ENCODE results near the gene TPPP3.
"Not testable (repeated sequence)": the region's sequence is repeated elsewhere in the genome, so short reads cannot be mapped to it uniquely, and the experiment has no call there.

TPPP3 gene

DNA sequence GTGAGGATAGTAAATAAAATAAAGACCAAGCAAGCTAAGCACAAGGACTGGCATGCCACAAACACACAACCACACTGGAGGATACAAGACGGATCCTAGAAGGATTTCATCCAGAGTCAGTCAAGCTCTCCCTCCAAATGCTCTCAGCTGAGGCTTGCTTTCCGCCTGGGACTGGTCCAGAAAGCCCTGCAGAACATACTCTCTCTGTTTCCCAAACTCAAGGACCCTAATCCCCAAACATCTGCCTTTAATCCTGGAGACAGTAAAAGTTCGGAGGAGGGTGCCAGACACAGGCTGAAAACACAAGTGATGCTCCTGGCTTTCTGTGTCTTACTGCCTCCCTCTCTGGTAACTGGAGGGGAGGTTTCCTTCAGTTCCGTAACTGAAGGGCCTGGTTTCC is 32.3 kb upstream of the TPPP3 start:
- DNase-seq, result no peak

DNA sequence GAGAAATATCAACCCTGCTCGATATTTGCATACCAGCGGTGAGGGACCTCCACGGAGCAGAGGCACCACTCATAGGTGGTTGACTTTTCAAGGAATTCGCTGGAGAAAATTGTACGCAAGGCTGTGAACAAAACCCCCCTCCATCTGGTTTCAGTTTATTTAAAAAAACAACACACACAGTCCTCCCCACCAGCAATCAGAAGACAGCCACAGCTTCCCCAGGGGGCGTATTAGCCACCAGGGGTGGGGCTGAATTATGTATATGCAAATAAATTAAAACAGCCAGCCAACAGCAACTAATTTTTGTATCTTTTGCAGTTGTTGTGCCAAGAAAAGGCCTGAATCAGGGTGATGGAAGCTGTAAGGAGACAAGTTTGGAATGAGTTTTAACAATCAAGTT is 31.8 kb upstream of the TPPP3 start:
- no peak for DNase-seq

DNA sequence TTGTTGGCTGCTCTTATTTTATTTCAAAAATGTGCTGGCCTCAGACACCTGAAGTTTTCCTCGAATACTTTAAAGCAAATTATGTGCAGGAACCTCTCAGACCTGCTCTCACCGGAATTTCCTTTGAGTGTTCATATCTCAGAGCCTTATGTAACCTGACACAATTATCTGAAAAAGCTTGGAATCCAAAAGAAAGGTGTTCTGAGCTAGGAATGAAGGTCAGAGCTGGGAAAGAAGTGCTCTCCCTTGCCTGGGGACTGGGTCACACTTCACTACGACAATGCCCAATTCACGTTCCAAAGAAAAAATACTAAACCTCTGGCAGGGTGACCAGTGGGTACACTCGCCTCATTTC is 30.9 kb upstream of the TPPP3 start:
- no peak for DNase-seq

DNA sequence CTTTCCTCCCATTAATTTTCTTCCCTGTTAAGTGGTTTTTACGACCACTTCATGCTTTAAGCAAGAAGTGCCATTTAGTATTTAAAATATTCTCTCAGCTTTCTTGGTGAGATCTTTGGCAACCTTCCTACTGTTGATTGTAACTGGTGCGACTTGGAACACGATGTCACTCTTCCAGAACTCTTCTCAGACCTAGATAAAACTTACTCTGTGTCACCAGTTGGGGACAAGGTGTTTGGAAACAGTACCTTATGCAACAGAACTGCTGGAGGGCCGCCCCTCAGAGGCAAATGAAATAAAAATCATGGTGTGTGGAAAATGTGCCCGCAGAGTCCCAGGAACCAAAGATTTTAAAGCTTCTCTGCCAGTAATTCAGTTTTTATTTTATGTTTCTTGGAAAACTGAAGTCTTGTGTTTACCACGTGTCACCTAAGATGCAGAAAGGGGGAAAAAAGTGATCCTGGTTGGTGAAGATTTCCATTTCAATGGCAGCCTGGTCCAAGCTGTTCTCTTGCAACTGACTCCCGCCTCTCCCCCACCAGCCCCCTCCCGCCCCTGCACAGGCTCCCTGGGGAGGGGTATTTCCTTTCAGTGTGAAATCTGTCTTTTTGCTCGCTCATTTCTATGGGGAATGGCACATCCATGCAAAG is 30.4 kb upstream of the TPPP3 start:
- no peak for DNase-seq

DNA sequence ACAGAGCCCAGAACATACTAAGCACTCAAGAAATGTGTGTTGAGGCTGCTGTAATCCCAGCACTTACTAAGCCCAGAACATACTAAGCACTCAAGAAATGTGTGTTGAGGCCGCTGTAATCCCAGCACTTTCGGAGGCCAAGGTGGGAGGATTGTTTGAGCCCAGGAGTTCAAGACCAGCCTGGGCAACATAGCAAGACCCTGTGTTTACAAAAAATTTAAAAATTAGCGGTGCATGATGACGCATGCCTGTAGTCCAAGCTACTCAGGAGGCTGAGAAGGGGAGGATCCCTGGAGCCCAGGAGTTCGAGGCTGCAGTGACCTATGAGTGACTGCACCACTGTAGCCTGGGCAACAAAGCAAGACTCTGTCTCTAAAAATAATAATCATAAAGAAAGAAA is 29.7 kb upstream of the TPPP3 start:
- no peak for DNase-seq

DNA sequence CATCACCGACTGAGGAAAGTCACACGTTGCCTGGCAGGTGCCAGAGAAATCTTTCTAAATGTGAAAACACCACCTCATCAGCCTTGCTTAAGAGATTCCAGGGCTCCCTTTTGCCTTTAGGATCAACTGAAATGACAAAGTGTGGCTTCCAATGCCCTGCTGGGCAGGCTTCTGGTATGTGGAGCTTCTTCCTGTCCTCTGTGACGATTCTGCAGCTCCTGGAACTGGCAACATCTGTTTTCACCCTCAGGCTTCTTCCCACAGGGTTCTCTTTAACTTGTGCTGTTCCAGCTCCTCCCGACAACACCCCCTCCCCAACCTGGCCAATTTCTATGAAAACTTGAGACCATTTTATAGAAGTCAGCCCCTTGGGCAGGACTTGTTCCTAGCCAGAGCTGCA is 27.7 kb upstream of the TPPP3 start:
- DNase-seq, result no peak

DNA sequence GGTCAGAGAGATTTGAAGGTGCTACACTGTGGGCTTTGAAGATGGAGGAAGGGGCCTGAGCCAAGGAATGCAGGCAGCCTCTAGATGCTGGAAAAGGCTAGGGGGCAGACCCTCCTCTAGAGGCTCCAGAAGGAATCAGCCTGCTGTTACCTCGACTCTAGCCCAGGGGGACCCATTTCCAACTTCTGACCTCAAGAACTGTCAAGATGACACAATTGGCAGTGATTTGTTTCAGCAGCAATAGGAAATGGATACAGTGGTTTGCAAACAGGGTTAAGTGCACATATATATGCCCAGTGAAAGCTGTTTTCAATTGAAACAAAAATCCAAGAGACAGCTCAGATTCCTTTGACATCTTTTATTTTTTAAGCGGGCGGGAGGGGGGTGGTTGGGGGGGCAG is 26.6 kb upstream of the TPPP3 start:
- DNase-seq, result no peak

DNA sequence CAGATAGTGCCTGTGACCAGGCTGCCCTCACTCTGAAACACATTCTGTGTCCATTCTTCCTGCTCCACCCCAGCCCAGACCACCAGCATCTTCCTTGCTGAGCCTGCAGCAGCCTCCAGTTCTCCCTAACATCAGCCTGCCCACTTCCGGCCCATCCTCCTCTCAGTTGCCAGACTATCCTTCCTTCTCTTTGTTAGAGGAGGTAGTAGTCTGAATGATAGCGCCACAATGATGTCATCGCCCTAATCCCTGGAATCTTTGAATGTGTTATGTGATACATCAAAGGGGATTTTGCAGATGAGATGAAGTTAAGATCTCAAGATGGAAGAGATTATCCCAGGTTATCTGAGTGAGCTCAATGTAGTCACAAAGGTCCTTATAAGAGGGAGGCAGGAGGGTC is 26.2 kb upstream of the TPPP3 start:
- DNase-seq, result no peak

DNA sequence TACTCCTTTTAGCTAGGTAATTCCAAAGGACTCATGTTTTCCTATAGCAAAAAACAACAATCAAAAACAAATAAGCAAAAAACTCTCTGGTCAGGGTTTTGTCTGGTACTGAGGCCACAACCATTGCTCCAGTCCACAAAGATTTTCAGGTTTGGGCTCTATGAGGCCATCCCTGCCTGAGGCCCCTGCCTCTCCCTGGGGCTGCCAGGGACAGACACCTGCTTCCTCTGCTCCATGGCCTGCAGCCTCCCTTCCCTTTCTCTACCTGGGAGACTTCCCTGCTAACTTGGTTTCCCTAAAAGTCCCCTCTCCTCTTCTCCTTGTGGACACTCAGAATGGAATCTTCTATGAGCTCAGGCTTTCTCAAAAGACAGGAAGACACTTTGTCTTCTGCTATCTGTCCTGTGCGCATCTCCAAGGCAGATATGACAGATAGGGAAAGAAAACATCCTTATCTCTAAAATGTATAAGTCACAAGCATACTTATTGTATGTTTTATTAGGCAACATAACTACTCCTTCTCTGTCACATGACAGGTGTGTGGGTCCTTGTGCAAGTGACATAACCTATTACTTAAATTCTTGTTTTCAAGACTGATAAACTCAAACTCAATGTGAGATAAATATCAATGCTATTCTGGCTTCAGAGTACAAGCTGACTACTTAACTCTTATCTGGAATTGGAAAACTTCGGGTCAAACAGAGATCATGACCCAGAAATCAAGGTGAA is 24.2 kb upstream of the TPPP3 start:
- no peak for DNase-seq

DNA sequence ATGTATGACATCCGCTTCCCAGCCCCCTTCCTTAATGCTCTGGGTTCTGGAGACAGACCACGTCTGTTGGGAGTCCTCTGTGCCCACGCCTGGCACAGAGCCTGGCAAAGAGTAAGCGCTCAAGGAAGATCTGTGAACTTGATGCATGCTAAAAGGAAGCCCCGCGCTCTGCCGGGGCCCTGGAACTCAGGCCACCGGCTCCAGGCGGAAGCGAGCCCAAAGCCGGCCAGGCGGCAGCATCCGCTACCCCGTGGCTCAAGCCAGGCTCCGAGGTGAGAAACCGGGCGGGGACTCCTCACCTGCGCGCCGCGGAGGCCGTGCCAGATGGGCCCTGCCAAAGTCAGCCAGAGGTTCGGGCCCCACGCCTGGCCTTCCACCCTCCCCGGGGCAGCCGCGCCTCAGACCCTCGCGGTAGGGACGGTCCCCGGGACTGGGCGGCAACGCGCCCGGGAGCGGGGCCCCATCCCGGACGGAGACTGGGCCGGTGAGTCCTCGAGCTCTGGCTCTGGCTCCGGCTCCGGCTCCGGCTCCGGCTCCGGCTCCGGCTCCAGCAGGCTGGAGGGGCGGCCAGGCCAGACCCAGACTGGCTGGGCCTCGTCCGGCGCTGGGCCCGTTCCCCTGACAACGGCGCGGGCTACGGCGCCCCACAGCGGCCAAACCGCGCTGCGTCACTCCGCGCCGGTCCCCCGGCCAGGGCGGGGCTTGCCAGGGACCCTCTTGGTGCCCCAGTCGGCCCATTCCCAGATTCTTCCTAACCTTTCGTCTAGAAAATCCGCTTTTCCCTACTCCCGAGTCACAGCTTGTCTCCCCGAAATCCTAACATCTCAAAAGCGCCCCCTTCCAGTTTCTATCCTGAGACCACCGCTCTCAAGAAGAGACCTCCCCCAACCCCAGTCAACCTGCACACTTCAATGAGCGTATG is 22.8 kb upstream of the TPPP3 start, which contains the start of gene ZDHHC1:
ZDHHC1 (minus strand) TSS at position 606 of the 922 bp plus-strand sequence. CDS start 8,702 bp downstream, outside the sequence.
- peak; percentile 81 for DNase-seq

DNA sequence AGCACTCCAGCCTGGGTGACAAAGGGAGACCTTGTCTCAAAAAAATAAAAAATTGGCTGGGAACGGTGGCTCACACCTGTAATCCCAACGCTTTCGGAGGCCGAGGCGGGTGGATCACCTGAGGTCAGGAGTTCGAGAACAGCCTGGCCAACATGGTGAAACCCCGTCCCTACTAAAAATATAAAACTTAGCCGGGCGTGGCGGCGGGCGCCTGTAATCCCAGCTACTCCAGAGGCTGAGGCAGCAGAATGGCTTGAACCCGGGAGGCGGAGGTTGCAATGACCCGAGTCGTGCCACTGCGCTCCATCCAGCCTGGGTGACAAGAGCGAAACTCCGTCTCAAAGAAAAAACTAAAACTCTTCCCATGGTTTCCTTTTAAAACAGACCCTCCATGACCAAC is 22.1 kb upstream of the TPPP3 start:
- DNase-seq, result not testable (repeated sequence)

DNA sequence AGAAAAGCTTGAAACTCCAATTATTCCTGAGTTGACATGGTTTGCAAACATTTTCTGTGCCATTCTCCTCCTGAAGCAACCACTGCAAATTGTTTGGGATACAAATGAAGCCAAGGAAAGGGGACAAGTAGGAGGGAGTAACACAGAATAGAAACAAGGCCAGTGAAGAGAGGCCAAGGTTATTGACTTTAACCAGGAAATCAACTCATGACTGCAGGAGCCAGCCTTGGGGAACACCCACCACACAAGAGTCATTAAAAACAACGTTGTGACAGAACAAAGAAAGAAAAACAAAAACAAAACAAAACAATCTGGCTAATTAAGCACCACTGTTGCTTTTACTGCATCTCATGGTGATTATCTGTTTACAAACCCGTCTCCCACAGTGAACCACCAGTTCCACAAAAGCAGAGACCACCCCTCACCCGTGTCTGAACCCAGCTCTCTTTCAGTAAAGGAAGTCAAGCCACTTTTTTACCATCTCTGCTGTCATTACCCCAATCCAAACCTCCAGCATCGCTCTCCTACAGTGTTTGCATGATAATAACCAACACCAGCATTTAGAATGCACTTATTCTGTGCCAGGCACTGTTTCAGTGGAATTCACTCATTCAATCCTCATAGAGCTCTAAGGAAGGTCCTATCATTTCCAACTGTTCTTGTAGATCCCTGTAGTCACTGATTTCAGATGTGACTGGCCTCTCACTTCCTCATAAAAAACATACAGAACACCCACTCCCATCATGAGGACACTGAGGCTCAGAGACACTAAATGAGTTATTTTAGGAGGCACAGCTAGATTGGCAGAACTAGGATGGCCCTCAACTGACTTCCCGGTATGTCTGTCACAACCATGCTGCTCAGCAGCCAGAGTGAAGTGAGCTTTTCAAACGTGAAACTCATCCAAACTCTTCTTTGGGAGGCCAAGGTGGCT is 20.9 kb upstream of the TPPP3 start:
- DNase-seq, result no peak

DNA sequence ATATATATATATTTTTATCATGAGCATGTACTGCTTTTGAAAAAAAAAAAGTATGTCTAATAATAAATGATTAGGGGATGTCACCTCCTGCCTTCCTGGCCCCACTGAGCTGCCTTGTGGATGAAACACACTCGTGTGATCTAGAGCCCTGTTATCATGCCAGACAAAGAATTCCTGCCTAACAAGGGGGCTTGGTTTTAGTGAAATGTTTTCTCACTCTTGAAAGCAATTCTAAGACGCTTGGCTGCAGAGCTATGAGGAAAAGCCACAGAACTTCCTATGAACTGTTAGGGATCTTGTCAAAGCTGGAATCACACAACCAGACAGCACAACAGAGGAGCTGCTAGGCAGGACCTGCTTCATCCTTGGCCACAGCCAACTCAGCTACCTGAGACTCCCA is 19.0 kb upstream of the TPPP3 start:
- no peak for DNase-seq

DNA sequence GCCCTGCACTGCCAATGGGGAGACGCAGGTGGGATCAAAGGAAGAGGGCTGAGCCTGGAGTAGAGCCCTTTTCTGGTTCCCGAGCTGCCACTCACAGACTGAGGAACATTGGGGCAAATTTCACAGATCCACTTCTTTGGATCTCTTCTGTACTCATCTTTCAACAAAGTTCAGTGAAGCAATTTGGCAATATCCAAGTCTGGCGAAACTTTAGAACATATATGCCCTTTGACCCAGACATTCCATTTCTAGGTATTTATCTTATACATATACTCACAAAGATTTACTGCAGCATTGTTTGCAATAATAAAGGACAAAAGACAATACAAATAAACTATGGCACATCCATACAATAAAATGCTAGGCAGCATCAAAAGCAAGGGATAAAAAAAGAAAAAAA is 18.0 kb upstream of the TPPP3 start:
- no peak for DNase-seq

DNA sequence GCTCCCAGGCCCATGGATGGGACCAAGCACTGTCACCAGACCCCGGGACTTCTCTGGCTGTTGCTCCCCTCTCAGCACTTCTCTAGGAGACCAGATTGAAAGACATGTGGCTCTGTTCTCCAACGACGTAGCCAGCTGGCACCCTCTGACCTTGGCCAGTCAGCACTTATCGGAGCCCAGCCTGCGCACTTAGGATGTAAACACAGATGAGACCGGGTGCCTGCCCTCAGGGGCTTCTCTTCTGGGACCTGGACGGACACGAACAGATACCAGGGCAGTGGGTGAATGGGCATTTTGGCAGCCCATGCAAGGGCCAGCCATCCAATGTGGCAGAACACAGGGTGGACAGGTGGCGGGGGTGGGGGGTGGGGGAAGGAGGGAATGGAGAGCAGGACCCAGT is 16.3 kb upstream of the TPPP3 start:
- DNase-seq, result no peak

DNA sequence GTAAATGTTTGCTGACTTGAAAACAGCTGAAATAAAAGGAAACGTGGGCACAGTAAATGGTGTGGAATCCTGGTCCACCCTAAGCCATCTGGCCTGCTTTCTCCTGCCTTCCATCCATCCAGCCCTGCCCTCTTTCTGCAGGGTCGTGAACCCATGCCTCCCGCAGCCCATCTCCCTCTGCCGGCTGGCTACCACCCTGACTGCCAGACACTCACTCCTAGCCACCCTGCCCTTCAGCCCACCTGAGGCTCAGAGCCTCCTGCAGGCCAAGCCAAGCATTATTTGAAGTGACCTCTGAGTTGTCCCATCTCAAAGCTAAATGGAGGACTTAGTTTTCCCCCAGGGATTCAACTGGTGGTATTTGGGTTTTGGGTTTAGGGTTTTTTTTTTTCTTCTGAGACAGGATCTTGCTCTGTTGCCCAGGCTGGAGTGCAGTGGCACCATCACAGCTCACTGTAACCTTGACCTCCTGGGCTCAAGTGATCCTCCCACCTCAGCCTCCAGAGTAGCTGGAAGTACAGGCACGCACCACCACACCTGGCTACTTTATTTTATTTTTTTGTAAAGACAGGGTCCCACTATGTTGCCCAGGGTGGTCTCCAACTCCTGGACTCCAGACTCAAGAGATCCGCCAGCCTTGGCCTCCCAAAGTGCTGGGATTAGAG is 14.6 kb upstream of the TPPP3 start:
- no peak for DNase-seq

DNA sequence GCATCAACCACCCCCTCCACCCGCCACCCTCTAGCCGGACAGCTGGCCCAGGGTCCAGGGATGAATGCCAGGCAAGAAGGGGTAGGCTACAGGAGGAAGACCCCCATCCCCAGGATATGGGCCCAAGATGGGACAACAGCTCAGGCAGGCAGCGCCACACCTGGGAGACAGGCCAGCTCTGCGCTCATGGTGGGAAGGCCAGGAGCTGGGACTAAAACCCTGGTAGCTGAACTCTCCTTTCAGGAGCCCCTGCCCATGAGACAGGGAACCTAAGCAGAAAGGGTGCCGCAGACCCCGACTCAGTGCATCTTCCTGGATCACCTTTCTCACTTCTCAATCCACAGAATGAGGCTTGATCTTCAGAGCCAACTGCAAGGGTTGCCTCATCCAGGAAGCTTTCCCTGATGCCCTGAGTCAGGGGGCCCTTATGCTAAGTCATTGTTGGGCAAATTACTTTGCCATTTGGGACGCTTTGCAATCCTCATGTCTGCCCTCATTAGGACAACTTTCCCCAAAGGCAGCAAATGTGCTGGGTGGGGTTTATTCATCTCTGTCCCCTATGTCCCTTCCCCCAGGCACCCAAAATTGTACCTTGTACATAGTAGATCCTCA is 14.0 kb upstream of the TPPP3 start:
- no peak for DNase-seq

DNA sequence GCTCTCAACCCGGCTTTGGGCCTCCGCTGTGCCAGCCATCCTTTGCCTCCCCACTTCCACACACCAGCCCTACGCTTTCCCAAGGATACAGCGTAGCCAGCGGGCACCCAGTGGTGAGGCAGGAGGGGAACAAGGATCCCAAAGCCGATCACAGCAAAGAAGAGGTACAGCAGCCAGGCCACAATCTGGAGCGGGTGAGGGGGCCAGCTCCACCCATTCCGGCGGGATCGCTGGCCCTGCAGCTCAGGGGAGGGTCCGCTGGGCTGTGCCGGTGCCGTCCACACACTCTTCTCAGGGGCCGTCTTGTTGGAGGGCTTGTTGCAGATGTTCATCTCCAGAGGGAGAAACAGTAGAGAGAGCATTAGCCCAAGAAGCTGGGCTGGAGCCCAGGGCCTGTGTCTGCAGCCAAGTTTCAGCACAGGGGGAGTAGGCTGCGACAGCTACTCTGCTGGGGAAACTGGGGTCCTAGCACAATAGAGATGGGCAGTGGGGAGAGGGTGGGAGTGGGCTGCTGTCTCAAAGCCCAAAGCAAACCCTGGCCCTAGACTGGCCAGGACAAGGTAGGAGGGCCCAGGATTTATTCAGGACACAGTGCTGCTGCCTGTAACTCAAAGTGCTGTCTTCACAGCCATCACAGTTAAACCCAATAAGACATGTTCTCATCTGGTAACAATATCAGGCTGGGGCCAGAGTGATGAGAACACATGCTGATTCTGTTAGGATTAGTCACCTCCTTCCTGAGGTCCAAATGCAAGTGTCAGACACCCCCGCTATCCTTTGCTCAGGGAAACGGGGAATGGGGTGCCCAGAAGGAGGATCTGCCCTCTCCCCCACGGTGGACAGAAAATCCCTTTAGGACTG is 13.0 kb upstream of the TPPP3 start:
- DNase-seq, result no peak

DNA sequence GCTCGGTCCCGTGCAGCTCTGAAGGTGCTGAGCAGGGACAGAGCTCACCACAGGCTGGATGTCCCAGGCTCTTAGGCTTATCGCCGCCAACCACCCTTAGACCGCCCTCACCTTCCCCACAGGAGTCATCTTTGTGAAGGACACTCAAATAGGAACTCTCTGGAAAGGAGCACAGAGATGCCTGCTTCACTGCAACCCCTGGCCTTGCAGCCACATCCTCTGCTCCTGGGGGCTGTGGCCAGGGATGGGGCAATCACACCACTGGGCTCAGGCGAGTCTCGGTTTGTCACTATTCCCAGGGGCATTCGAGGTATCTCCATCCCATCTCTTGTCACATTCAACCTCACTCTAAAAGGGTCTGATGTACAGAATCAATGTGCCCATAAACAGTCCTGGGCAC is 12.0 kb upstream of the TPPP3 start:
- DNase-seq, result no peak

DNA sequence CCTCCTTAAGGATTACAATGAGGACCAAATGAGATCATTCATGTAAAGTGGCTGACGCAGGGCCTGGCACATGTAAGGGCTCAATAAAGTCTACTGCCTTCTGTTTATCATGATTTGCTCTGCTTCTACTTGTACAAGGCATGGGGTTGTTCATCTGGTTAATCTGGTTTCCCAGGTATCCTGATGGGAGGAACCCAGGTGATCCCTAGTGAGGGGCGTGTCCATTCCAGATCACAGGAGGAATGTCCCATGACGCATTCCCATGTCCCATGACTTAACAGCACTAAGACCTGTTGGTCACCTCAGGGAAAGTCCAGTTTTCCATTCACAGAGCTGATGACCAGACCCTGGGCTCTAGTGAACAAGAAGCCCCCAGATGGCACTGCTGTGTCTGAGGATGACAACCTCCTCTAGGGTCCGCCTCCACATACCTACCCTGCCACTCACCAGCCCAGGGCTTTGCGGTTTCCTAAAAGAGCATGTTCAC is 11.5 kb upstream of the TPPP3 start:
- no peak for DNase-seq

Data from activated effector memory CD4-positive, alpha-beta T cell treated with anti-CD3 and anti-CD28 coated beads, Interleukin-2, amount 50 U/mL, for 16 hours (primary cell).